T-helper 22 cell (primary cell): ENCODE data around the gene CLSTN3.
"Not testable (repeated sequence)": the region's sequence is repeated elsewhere in the genome, so short reads cannot be mapped to it uniquely, and the experiment has no call there.

Experiments used
- DNase-seq: peaks from one replicate; pipeline ENCODE4 v3.0.0-alpha.2; 2020; ENCODE audit warnings: low read depth

Gene CLSTN3

DNA sequence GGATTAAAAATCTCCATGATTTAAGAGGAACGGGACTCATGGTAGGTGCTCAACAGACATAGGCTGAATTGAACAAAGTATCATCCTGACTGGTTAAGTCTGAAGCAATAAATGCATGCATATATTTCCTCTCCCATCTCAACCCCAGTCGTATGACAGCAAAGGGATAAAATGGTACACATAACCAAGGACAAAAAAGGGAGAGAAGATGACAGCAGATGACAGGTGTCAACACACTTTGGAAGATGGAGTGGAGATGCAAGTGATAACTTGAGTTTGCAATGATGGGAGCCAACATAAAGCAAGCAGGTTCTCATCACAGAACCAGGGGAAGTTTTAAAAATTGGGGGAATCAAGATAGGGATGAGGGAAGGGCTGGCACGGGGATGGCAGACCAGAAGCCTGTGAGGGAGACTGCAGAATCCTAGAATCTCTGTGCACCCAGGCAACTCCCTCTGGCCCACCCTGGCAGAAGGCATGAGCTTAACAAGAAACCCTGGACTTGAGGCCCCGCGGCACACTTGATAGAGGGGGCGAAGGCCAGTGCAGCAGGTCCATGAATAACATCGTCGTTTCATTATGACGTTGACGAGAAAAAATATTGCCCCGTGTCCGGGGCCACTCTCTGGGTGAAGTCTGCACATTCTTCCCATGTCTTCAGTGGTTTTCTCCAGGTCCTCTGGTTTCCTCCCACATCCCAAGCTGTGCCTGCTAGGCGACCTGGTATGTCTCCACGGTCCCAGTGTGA is 26.2 kb upstream of the CLSTN3 start:
- no peak for DNase-seq

- no peak for DNase-seq
Observed at GRCh38 chr12:7106082-7106481, 24.1 kb upstream of the CLSTN3 start.

- DNase-seq: not testable (repeated sequence)
Observed at GRCh38 chr12:7107181-7107580, 23.0 kb upstream of the CLSTN3 start.

- DNase-seq: no peak
Observed at GRCh38 chr12:7107636-7108002, 22.6 kb upstream of the CLSTN3 start.

DNA sequence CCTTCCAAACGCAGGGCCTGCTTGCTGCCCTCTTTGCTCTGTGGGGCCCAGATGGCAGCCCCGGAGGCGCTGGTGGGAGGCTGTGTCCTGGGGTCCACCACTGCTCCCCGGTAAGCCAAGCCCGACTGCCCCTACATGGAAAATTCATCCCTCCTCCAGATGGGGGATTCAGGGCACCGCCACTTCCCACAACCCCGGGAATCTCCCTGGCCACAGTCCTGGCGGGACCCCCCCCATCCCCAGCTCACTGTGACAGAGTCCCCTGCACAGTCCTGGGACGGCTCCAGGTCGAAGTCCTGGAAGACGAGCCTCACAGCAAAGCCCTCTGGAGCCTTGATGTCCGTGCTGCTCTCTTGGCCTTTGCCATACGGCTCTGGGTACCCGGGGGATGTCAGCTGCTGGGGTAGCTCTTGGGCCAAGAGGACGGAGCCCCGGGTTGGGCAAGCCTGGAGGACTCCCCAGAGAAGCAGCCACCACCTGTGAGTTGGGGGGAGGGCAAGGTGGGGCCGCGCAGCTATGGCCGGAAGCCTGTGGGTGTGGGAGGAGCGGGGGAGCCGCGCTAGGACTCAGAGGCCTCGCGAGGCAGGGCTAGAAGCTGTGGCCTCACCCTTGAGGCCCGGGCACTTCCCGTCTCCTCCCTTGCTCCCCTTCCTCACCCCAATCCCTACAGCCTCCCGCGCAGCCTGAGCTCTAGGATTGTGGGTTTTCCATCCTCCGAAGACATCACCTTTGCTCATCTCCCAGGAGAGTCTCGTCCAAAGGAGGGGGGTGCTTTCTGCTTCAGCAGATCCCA is 22.0 kb upstream of the CLSTN3 start:
- DNase-seq: peak; percentile 40

DNA sequence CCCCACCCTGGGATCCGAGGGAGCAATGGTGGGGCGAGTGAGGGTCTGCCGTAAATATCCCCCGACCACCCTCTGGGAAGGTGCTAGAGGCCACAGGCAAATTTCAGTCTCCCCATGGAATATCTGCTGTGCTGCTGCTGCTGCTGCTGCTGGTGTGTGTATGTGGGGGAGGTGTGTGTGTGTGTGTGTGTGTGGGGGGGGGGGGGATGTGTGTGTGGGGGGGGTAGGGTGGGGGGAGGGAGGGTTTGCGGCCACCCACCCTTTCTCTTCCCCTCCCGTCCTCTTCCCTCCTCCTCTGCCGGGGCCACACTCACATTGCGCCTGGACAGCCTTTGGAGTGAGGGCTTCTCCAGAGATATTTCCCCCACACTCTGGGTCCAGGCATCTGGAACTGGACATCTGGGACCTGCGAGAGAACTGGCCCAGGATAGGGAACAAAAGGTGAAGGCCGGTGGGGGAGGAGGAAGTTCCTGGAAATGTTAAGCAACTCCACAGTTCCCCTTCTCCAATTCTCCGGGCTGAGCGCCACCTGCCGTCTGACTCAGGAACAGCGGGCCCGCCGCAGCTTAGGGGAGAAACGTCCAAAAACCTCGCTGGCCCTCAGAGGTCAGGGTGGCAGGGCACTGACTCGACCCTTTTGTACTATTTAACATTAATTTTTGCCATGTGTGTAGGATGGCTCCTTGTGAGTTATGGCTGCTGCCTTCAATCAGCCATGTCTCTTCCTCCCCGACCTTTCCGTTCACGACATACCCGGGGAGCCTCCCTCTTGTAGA is 21.2 kb upstream of the CLSTN3 start, which contains the start of gene C1RL:
Gene C1RL (minus strand): TSS at position 419 of the 776 bp plus-strand sequence. CDS start 34 bp downstream, at position 385.
- DNase-seq: peak; percentile 46

DNA sequence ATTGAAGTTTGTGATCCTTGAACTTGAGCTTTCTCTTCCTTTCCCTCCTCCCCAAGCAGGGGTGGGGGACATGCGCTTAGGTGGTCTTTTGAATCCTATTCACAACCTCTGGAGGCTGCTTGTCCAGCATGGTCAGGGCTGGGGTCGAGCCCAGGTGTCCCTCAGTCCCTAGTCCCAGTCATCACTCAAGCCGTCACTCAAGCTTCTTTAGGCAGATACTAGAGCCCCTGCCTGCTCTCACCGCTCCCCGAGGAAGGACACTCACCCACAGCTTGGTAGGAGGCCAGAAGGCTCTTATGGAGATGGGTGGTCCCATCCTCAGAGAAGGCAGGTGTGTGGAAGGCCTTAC is 20.6 kb upstream of the CLSTN3 start:
- no peak for DNase-seq

GRCh38 chr12:7110661-7111060 is 19.5 kb upstream of the CLSTN3 start:
- no peak for DNase-seq

DNA sequence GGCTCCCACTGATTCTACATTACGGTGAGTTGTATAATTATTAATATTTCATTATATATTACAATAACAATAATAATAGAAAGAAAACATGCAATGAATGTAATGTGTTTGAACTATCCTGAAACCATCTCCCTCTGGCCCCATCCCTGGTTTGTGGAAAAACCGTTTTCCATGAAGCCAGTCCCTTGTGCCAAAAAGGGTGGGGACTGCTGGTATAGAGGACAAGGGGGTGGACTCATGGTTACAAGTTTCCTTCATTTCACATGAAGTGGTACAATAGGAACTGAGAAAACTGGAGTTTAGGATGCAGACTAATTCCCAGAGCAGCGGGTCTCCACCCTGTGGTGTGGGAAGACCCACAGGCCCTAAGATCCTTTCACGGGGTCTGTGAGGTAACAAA is 18.1 kb upstream of the CLSTN3 start:
- DNase-seq: no peak

- DNase-seq: no peak
Observed at GRCh38 chr12:7113389-7113871, 16.7 kb upstream of the CLSTN3 start.

- DNase-seq: no peak
Observed at GRCh38 chr12:7114008-7114407, 16.2 kb upstream of the CLSTN3 start.

DNA sequence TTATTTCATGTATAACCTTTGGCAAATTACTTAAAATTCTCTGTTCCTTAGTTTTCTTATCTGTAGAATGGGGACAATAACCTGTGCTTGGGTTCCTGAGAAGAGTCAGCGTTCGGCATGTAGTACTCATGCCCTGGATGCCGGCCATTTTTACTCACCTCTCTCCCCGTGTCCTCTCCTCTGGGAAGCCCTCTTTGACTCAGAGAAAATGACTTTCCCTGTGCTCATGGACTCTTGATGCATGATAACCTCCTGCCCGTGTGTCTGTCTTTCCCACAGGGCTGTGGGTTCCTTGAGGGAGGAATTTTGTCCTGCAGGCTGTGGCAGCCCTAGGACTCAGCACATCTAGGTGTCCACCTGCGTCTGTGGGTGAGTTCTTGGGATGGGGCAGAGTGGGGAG is 15.3 kb upstream of the CLSTN3 start:
- no peak for DNase-seq

- no peak for DNase-seq
Observed at GRCh38 chr12:7116196-7116595, 14.0 kb upstream of the CLSTN3 start.

GRCh38 chr12:7116916-7117315 is 13.3 kb upstream of the CLSTN3 start:
- no peak for DNase-seq

- no peak for DNase-seq
Observed at GRCh38 chr12:7117670-7118069, 12.5 kb upstream of the CLSTN3 start.

DNA sequence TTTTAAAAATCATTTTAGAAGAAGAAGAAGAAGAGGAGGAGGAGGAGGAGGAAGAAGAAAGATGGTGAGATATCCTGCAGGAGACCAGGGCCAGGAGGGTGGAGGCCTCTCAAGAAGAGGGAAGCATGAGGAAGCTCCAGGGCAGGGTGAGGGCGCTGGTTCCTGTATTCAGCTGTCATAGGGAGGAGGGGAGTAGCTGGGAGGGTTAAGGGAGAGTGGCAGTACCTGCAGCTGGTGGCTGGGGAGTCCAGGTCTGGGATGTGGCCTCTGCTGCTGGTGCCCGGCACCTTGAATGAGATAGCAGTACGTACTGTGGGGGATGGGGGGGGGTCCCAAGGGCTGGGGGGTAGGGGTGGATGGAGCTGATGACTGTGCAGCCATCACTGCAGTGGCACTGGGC is 11.3 kb upstream of the CLSTN3 start:
- DNase-seq: no peak

DNA sequence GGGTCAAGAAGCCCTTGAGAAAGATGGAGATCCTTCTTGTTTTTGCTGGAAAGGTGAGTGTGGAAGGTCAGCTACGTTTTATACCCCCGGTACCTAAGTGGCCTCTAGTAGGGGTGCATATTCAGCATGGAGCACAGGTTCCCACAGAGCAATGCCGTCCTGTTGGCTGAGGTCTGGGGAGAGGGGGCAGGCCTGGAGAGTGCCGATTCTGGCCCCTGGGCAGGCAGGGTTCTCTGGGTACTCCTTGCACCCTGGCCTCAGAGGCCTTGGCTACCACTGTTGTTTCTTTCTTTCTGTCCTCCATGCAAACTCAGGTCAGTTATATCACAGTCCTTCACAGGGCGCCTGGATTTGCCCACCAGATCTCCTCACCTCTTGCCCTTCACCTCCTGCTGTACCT is 10.0 kb upstream of the CLSTN3 start:
- no peak for DNase-seq

DNA sequence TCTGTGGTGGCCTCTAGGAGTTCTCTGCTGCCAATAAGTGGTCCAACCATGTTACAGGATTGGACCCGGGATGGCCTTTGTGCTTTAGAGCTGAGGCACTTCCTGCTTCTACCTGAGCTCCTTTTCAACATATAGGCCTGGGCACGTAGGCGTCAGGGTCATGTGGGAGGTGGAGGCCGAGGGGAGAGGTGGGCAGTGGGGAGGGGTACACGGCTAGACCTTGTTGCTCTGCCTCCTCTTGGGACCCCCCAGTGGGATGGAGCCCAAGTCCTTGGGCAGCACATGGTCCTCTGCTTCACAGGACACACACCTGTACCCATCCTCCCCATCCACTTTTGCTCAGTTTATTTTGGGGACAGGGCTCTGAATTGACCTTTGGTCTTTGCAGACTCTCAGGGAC is 8.8 kb upstream of the CLSTN3 start:
- DNase-seq: no peak

GRCh38 chr12:7122811-7123769 is 7.1 kb upstream of the CLSTN3 start:
- no peak for DNase-seq

GRCh38 chr12:7123806-7124522 is 6.2 kb upstream of the CLSTN3 start:
- no peak for DNase-seq
